Raji (cell line): ENCODE results near the gene LAMA2.

ENCODE experiments used
- POLR2A ChIP-seq: IDR thresholded peaks from 2 replicates; pipeline ENCODE4 v1.6.1; 2011; ENCODE audit warnings: low read depth, low read length, control low read depth; ENCODE audit not compliant: insufficient read depth

Gene LAMA2

DNA sequence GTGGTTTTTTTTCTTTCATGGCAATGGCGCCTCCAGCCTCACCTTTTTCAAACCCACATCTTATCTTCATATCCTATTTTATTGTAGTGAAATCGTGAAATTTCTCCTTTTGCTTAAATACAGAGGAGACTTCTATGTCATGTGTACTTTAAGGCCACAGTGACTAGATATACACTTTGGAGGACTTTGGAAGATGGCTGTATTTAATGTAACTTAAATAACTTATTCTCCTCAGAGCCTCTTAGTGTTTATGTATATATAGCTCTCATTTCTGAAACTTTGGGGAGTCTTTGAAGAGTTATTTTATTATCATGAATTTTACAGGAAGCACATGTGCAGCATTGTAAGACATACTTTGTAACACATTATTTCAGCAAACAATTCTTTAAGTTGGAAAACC, 968 bp downstream of the LAMA2 start:
- no peak for TF ChIP-seq POLR2A

DNA sequence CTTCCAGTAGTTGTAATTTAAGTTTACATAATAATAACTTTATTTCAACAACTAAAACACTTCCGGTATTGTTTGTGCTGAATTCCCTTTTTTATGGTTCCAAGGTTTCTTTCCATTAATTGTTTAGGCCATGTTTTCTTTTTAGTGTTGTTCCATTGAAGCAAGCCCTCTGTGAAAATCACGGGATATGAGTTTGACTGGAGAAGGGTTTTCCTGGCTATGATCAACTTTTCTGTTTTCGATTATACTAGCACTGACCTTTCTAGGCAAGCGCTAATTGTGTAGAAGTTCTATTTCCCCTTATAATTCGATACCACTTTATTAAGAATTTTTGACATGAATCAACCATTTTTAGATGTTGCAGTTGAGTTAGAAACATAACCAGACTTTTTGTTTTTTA, 2.4 kb downstream of the LAMA2 start:
- TF ChIP-seq POLR2A = no peak

DNA sequence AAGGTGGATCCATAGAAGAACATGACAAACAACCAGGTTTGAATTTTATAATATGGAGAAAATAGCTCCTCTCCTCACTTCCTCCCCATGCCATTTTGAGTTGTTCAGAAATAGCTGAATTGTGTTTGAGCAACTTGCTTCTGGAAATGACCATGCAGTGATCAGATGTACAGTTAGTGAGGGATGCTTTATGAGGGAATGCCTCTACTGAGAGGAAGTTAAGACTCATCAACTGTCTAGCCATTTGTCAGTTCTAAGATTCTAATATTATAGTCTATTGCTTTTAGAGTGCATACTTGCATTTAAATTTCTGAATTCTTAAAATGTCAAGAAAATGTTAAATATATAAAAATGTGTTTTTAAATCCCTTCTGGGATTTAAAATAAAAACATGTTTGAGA, 3.8 kb downstream of the LAMA2 start:
- TF ChIP-seq POLR2A = no peak

DNA sequence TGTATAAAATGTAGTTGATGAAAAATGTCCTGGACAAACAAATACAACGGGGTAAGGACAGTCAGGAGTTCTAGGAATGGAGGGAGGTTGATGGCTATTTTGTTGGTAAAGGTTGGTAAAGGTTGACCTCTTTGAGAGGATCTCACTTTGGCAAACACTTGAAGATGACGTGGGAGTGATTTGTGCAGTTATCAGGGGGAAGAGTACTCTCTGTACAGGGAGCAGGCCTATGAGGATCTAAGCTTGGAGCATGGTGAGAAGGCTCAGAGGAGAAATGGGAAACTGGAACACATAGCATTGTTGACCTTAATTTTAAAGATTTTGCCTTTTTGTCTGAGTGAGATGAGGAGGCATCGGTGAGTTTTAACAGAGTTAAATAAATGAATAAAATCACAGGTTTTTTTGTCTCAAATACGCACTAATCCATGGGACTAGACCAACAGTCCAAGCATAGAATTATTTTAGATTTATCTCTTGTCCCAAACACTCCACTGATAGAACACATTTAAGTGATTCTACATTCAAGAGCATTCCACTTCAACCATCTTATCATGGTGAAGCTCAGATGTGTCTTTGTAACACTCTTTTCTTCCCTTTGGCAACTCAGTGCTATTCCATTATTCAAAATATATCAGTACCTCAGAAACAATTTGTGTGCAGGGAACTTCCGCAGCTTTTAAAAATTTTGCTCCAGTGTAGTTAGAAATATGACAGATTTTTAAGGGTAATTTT, 5.7 kb downstream of the LAMA2 start:
- TF ChIP-seq POLR2A = no peak

DNA sequence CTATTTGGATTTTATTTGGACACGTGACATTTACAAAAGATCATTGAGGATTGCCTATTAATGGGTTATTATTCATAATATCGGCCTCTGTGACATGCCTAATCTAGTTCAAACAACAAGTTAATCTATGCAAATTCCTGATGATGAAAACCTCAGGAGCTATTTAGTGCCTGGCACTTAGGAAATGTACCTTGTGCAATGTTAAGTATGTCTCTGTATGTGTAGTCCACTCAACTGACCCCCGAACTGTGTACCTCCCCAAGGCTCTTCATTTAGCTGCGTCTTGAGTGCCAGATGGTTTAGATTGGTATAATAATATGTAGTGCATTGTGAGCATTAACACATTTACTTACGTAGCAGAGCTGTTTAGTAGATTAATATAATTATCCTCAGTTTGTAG, 6.9 kb downstream of the LAMA2 start:
- TF ChIP-seq POLR2A = no peak

DNA sequence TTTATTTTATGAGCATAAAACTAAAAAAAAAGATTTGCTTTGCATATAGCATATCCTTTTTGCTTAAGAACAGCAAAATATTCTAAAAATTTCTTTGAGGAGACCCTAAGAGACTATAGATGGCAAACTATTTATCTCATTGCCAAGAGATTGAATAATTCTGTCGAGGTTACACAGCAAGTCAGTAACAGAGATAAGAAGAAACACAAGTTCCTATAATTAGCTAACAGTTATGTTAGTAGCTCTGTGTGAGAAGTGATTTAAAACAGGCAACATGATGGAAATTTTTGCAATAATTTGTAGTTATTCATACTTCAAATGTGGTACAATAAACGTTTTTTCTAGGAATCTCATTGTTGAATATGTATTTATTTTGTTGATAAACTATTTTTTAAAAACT, 9.1 kb downstream of the LAMA2 start:
- no peak for TF ChIP-seq POLR2A

DNA sequence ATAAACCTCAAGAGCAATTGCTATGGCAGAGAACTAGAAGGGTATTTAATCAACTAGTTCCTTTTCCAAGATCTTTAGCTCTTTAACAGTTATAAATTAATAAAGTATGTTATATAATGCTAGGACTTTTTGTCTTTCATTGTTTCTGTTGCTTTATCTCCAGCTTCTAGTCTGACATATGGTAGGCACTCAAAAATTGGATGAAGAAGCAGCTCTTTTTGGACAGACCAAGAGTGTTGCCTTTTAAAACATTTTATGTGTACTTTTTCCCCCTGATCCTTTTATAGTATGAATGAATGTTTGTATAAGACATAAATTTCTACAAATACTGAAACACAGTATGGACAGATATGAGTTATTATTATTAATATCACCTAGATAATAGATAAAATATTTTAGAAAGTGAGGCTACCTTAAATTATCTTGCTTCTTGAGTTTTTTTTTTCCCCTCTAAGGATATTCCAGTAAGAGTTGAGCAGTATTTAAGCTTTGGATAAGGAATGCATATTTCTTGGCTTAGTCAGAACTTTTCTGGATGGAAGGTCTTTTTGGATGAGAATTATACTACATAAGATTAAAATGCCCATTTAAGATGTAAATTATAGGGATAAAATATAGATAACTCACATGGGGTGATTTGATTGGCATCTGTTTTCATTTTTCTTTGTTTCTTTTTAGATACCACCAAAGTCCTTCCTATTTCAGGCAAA, 16.6 kb downstream of the LAMA2 start:
- TF ChIP-seq POLR2A = no peak

DNA sequence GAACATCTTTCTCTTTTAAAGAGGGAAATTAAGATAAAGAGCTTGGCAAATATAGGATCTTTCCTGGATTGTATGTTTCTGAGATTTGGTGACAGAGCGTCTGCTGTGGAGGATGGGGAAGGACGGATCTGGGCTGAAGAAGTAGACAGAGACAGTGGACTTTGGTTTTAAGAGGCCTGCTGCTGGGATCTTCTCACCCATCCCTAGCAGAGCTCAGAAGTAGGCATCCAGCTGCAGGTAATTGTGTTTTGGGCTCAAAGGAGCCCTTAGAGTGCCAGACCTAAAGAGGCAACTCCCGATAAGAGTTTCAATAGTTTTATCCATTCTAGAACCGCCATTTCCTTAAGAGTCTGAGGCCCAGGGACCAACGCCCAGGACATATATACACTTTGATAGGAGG, 20.8 kb downstream of the LAMA2 start:
- no peak for TF ChIP-seq POLR2A

DNA sequence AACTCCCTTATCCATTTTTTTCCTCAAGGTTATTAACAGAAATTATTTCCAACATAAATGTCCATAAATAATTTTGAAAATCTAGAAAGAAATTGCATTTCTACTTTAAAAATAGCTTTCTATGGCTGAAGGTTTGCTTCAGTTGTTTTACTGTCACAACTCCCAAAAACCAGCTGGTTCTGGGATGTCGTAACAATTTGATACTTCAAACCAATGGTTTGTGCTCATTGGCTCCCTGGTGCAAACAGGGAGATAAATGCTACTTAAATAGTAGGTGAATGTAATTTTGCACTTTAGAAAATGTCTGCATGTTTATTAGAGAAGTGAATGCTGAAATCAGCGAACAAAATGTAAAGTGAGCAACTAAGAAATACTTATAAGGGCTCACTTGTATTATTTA, 31.1 kb downstream of the LAMA2 start:
- no peak for TF ChIP-seq POLR2A

DNA sequence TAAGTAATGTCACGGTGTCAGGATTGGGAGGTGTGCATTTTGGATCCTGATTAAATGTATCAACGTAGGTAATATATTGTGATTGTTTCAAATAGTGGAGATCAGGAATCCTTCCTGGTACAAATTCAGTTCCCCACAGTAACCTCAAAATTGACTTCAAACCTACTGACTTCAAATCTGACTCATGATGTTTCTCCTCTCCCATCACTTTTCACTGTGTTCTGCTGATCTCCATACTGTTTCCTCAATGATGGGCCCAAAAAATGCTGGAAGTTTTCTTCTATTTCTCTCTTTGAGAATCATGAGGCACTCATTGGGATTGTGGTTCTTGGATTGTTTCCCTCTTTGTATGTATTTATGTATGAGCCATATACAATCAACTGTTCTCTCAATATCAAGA, 35.9 kb downstream of the LAMA2 start:
- TF ChIP-seq POLR2A = no peak

DNA sequence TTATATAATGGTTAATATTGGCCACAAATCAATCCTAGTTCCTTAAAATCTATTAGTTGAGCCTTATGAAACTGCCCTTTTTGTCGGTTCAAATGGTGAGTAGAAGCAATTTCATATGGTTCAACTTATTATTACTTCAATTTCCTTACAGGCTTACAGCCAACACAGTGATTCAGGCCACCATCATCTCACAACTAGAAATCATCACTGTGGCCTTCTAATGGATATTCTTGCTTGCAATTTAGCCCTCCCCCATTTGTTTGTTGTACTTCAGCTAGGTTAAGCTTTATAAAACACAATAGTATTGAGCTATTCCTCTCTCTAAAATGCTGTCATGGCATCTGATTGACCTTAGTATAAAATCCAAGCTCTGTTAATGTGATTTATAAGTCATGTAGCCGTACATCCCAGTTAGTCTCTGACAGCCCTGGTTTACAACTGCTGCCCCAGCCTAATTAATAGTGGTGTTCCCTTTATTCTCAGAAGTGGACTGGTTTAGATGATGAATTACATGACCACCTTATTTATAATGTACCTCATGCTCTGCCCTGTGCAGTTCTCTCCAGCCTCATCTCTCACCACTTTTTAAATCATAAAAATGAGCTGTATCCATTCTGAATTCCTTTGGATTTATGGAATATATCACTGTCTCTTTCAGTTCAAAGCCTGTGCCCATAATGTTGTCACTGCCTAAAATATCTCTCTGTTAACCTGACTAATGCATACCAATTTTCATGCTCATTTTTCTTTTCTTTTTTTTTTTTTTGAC, 36.7 kb downstream of the LAMA2 start:
- no peak for TF ChIP-seq POLR2A

DNA sequence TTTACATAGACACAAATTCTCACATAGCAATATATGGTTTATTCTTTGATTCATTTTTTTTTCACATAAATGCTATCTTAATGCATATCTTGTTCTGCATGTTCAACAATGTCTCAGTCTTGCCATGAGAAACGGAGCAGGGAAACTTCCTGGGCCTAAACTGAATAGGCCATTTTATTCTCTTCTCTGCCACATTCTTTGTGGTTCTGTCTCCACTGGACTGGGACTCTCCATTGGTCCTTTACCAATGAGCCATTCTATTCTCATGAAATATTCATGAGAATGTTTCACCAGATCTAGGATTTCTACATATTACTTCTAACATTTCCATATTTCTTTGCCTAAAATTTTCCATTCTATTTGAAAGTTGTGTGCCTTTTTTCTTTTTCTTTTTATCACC, 42.8 kb downstream of the LAMA2 start:
- TF ChIP-seq POLR2A = no peak

DNA sequence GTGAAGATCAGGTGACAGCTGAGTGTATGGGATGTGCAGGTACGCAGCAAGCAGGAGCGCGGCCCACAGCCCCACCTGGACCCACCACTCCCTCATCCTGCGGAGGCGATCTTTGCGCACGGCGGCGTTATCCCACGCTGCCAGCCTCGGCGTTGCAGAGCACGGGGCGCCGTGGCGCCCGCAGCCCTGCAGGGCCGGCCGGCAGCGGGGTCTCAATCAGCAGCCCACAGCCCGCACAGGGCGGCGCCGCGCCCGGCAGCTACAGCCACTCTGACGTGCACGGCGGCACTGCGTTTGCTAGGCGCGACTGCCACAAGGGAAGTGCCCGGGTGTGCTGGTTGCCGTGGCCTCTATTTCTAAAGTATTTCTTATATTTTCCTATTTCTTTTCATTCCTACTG, 46.9 kb downstream of the LAMA2 start:
- TF ChIP-seq POLR2A = no peak

DNA sequence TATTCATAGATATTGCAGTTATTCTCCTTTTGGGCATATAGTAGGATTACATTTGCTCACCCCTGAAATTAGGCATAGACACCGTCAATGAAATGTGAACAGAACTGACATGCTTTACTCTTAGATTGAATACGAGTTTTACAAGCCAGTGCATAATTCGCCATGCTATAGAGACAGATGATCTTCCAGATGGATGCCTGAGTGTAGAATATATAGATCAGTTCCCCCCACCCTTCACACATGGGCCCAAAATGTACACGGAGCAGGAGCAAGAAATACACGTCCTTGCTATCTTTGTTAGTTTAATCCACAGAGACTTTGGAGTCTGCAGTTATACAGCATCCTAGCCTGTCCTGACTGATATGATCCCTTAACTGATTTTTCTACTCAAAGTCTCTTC, 47.4 kb downstream of the LAMA2 start:
- no peak for TF ChIP-seq POLR2A

DNA sequence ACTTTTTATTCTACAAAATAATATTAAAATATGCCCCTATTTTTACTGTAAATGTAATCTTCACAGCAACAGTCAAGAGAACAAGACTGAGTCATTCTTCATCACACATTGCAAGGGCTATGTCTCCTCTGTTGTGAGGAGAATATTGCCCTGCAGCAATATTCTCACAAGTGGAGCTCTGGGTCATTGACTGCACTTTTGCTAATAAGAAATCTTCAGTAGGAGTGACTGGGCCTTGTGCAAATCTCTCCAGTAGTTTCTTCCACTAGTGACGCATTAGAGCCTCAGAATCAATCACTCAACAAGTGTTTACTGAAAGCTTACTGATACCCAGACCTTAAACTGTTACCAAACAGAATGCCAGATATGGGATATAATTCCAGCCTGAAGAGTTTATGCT, 49.1 kb downstream of the LAMA2 start:
- no peak for TF ChIP-seq POLR2A

DNA sequence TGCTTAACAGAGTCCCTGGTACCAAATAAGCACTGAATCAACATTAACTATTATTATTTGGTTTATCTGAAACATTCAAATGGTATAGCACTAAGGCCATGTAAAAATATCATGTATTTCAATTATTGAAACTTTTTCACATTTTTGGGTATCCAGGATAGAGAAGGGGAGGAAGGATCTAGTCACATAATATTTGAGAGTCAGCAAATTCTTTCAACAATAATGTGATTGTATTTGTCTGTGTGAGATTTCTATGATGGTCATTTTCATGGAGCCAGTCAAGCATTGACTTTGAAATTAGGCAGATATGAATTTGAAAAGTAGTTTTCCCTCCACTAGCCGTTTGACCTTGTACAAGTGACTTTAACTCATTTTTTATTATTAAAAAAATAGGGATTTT, 67.9 kb downstream of the LAMA2 start:
- TF ChIP-seq POLR2A = no peak
